Cardiac fibroblast (primary cell): ENCODE measurements around the gene CFAP74.

Experiments used
- DNase-seq, 2 donors: peaks; one replicate each; pipeline versions ENCODE4 v3.0.0 to v3.0.0-alpha.2; 2010; ENCODE audit warnings: low read depth in 2 of 2
- H3K4me3 ChIP-seq, 2 donors: replicated peaks in 1 of 2; 1 replicate in 1 of 2; 2 replicates in 1 of 2; pipeline ENCODE4 v1.5.1; 2011; ENCODE audit warnings: low read depth in 2 of 2, low read length in 2 of 2, mild to moderate bottlenecking in 2 of 2, moderate library complexity in 1 of 2
- TF ChIP-seq, protein P1 (sequence below): IDR thresholded peaks from one replicate; pipeline ENCODE4 v1.5.1; 2011; ENCODE audit warnings: low read depth, mild to moderate bottlenecking, low read length, inconsistent platforms

CFAP74 gene

DNA sequence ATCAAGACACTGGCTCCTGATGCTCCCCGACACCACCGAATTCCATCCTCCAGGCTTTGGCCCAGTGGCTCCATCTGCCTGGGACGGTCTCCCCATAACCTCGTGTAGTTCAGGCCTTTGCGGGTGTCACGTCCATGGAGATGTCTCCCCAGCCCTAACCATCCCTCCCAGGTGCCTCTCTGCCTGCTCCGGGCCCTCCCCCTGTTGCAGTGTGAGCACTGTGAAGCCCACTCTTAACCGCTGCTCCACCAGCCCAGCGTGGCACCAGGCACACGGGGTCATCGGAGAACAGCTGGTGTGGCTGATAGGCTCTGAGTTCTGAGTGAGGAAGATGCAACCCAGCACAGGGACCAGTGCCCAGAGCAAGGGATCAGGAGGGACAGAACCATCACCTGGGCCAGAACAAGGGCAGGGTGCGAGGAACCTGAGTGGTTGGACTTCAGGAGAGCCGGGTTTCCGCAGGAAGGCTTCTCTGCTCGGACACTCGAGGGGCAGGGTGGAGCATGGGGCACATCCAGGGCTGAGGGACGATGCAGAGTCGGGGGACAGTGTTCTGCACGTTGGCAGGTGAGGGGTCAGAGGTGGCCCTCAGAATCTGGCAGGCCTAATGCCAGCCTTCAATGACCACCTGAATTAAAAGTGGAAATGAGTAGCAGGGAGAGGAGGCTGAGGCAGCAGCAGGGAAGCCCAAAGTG lies 110.1 kb downstream of the CFAP74 start:
- TF ChIP-seq, protein P1, sequence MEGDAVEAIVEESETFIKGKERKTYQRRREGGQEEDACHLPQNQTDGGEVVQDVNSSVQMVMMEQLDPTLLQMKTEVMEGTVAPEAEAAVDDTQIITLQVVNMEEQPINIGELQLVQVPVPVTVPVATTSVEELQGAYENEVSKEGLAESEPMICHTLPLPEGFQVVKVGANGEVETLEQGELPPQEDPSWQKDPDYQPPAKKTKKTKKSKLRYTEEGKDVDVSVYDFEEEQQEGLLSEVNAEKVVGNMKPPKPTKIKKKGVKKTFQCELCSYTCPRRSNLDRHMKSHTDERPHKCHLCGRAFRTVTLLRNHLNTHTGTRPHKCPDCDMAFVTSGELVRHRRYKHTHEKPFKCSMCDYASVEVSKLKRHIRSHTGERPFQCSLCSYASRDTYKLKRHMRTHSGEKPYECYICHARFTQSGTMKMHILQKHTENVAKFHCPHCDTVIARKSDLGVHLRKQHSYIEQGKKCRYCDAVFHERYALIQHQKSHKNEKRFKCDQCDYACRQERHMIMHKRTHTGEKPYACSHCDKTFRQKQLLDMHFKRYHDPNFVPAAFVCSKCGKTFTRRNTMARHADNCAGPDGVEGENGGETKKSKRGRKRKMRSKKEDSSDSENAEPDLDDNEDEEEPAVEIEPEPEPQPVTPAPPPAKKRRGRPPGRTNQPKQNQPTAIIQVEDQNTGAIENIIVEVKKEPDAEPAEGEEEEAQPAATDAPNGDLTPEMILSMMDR = no peak
- DNase-seq = no peak
- H3K4me3 ChIP-seq = no peak overlapping the region

DNA sequence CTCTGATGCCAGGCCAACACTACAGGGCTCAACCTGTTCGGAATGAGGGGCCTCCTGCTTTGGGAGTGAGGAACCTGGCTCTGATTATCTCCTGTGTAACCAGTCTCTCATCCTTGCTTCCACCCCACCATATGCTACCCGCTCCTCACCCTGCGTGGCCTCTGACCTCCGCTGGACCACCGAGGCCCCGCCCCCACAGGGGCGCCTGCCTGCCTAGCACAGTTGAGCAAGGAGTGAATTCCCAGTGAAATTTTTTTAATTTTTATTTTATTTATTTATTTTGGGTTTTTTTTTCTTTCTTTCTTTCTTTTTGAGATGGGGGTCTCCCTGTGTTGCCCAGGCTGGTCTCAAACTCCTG lies 110.8 kb downstream of the CFAP74 start:
- no peak for DNase-seq
- TF ChIP-seq, protein P1 = no peak
- no peak overlapping the region for H3K4me3 ChIP-seq

DNA sequence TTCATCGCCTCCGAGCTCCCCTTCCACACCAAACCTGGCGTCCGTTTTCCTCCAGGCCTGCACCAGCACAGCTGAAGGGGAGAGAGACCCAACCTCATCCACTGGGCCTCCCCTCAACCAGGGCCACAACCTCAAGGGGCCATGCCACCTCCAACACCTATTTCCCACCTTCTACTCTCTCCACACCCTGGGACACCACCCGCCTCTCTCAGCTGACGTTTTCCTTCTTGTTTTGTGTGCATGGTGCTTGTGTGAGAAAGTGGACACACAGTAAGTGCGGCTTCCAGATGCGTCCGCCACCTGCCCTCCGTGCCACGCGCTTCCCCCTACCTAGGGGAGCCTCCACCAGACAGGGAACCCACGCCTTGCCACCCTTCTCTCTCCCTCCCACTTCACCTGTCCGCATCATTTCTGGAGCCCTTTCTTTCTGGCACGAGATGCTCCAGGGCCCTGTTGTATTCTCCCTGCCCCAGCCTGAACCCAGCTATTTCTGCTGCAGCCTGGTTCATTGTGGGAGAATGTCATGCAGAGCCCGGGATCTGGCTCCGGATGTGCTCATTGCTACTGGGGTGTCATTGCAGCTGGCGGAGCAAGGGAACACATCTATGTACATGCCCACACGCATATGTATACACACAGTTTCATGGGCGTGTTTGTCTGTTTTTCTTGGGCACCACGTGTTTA lies 111.4 kb downstream of the CFAP74 start:
- DNase-seq = no peak
- peak overlapping the region; percentile 59 to 83 for H3K4me3 ChIP-seq
- TF ChIP-seq, protein P1 = no peak

DNA sequence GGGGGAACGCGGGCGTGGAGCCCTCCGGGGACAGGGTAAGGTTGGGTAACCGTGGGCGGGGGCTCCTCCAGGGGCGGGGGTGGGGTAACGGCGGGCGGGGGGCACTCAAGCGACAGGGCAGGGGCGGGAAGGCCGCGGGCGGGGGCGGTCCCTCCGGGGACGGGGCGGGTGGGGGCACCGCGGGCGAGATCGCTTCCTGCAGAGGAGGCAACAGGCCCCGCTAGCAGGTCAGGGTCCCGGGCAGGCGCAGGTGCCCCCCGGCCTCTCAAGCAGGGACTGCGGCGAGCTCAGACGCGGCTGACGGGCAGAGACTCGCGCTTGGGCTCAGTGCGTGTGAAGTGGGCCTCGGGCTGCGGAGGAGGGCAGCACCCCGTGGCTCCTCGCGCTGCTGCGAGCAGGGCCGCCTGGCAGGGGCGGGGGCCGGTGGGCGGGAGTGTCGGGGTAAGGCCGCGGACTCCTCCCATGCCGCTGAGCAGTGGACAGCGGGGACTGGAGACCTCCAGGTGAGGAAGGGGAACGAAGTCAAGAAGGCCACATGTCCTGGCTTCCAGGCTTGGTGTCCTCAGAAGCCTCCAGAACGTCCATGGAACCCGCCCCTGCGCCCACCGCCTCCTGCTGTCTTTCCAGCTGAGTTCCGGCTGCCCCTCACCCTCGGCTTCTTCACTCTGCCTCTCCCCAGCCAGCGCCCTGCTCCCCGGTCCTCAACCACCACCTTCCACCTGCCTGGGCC lies 112.1 kb downstream of the CFAP74 start:
- TF ChIP-seq, protein P1 = no peak
- DNase-seq = peak; percentile 52 to 67

GRCh38 chr1:1890506-1891348 lies 112.9 kb downstream of the CFAP74 start, which contains the start of gene GNB1:
Gene GNB1 (minus strand): TSS chr1:1891087. CDS start chr1:1825453, 65,634 bp downstream.
- peak within 1 kb of the TSS; percentile 83 to 84 for H3K4me3 ChIP-seq
- peak; percentile 87 to 91 for DNase-seq
- TF ChIP-seq, protein P1 = no peak

More for the DNA sequence above, 112.1 kb downstream of the CFAP74 start:
- peak overlapping the region; percentile 59 to 83 for H3K4me3 ChIP-seq

GRCh38 chr1:1889847-1890505 lies 113.6 kb downstream of the CFAP74 start:
- TF ChIP-seq, protein P1 = no peak
- peak; percentile 50 to 53 for DNase-seq
- peak overlapping the region; percentile 83 to 84 for H3K4me3 ChIP-seq
